PC-3 (cell line): ENCODE measurements around the gene SGPL1.

ENCODE experiments used
- CTCF ChIP-seq: fragments of 300-600 bp; sonication (generic); conservative IDR thresholded peaks from 2 replicates; pipeline ENCODE4 v1.5.1; 2017; ENCODE audit warnings: antibody characterized with exemption, low read depth, mild to moderate bottlenecking, low read length
- EZH2 ChIP-seq: fragments of 300-600 bp; sonication (generic); IDR thresholded peaks from one replicate; pipeline ENCODE4 v1.6.1; 2017; ENCODE audit warnings: antibody characterized with exemption, mild to moderate bottlenecking, low read length; ENCODE audit not compliant: unreplicated experiment
- EZH2phosphoT487 ChIP-seq: fragments of 300-600 bp; sonication (generic); IDR thresholded peaks from 2 replicates; pipeline ENCODE4 v1.6.1; 2018; ENCODE audit warnings: mild to moderate bottlenecking, antibody characterized with exemption, low read length, borderline replicate concordance

GRCh38 chr10:70786799-70787415 lies 28.8 kb upstream of the SGPL1 start:
- TF ChIP-seq CTCF = no peak
- TF ChIP-seq EZH2 = no peak
- no peak for TF ChIP-seq EZH2phosphoT487
